Stimulated activated CD8-positive, alpha-beta memory T cell treated with anti-CD3 and anti-CD28 coated beads, Interleukin-7, amount 100 ng/mL, for 24 hours (primary cell): ENCODE measurements around the gene LCN2.
"Not testable (repeated sequence)": the region's sequence is repeated elsewhere in the genome, so short reads cannot be mapped to it uniquely, and the experiment has no call there.

ENCODE experiments used
- DNase-seq: peaks from one replicate; pipeline ENCODE4 v3.0.0-alpha.2; 2020; ENCODE audit warnings: low read depth

Gene LCN2

GRCh38 chr9:128168731-128169308 lies 19.6 kb downstream of the LCN2 start:
- no peak for DNase-seq

GRCh38 chr9:128169492-128169891 lies 20.2 kb downstream of the LCN2 start:
- DNase-seq: no peak

- no peak for DNase-seq
Measured at GRCh38 chr9:128169925-128170324, 20.7 kb downstream of the LCN2 start.

- no peak for DNase-seq
Measured at GRCh38 chr9:128174062-128174461, 24.8 kb downstream of the LCN2 start.

- DNase-seq: no peak
Measured at GRCh38 chr9:128175102-128175563, 25.9 kb downstream of the LCN2 start.

- no peak for DNase-seq
Measured at GRCh38 chr9:128175726-128176125, 26.5 kb downstream of the LCN2 start.

- no peak for DNase-seq
Measured at GRCh38 chr9:128178806-128179431, 29.7 kb downstream of the LCN2 start.

- DNase-seq: no peak
Measured at GRCh38 chr9:128180001-128180400, 30.7 kb downstream of the LCN2 start.

- DNase-seq: no peak
Measured at GRCh38 chr9:128180447-128180846, 31.2 kb downstream of the LCN2 start.

GRCh38 chr9:128181480-128181879 lies 32.2 kb downstream of the LCN2 start:
- DNase-seq: not testable (repeated sequence)

GRCh38 chr9:128182893-128183588 lies 33.8 kb downstream of the LCN2 start:
- DNase-seq: no peak

GRCh38 chr9:128185979-128186965 lies 37.0 kb downstream of the LCN2 start:
- DNase-seq: no peak

GRCh38 chr9:128187361-128187760 lies 38.1 kb downstream of the LCN2 start:
- no peak for DNase-seq

GRCh38 chr9:128188209-128188608 lies 39.0 kb downstream of the LCN2 start:
- no peak for DNase-seq

- no peak for DNase-seq
Measured at GRCh38 chr9:128190013-128190412, 40.8 kb downstream of the LCN2 start.

GRCh38 chr9:128190516-128191405 lies 41.5 kb downstream of the LCN2 start:
- no peak for DNase-seq

GRCh38 chr9:128191406-128192046 lies 42.3 kb downstream of the LCN2 start, which contains the start of gene CIZ1:
Gene CIZ1, minus strand, starts transcription at chr9:128191572. Its CDS starts 715 bp downstream, at chr9:128190857.
- no peak for DNase-seq

- no peak for DNase-seq
Measured at GRCh38 chr9:128192601-128193371, 43.5 kb downstream of the LCN2 start.

GRCh38 chr9:128193469-128194096 lies 44.3 kb downstream of the LCN2 start:
- no peak for DNase-seq
